ENCODE results near the gene TBC1D19.

- no peak for TF ChIP-seq CTCF (conservative IDR thresholded peaks at IDR 0.05; ENCODE audit: low read depth, low read length)
- no peak for TF ChIP-seq EZH2 (IDR thresholded peaks at IDR 0.05; ENCODE audit: low read length, unreplicated experiment)
Measured at GRCh38 chr4:26596843-26597242, 13.0 kb downstream of the TBC1D19 start.

All from PC-3 (cell line).